Measurements from ENCODE around the gene ZFYVE28.

Gene ZFYVE28

DNA sequence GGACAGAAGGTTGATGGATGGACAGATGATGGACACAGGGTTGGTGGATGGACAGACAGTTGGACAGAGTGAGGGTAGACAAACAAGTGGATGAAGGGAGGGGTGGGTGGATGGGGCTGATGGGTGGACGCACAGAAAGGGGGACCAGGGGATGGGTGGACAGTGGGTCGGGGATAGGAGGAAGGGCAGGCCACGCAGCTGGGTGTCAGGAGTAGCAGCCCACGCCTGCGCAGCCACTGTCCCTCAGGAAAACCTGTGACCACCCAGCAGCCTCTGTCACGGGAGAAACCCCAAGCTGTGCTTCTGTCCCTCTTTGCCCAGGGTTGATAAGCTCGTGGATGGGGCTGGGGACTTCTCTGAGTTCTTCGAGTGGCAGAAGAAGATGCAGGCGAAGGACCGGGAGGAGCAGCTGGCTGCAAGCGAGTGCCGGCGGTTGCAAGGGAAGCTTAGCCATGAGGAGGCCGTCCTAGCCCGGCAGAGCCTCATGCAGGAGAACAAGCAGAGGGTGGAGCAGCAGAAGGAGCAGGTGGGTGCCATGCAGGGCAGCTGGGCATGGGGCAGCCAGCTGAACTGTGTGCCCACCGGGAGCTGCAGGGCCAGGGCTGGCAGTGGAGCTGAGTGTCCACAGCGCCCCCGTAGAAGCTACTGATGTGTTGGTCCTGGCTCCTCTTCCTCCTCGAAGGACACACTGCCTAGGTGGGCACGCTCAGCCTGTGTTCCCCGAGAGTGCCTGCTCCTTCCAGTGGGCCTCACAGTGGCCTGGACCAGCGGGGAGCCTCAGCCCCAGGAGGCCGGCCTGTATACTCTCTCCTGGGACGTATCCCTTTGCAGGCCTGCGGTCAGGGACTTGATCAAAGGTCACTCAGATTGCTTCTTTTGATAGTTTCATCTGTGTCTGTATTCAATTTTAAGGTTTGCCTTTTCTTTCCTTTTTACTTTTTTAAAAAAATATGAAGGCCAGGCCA is 33.7 kb upstream of the ZFYVE28 start:
- Histone ChIP-seq H3K9me3 (ENCODE audit: control insufficient read depth, low read length) (no peaks in the 10 kb centered on the region), H3K9ac (ENCODE audit: low read length) (no peak overlapping the region), H3K4me1 (ENCODE audit: control insufficient read depth, insufficient read depth, low read length) (no peaks in the 10 kb centered on the region), H3K4me3 (ENCODE audit: low read length) (no peak overlapping the region), H3K27me3 (ENCODE audit: control insufficient read depth, insufficient read depth, low read length) (no peaks in the 10 kb centered on the region), H3K36me3 (ENCODE audit: control insufficient read depth, insufficient read depth, low read length) (no peaks in the 10 kb centered on the region)

DNA sequence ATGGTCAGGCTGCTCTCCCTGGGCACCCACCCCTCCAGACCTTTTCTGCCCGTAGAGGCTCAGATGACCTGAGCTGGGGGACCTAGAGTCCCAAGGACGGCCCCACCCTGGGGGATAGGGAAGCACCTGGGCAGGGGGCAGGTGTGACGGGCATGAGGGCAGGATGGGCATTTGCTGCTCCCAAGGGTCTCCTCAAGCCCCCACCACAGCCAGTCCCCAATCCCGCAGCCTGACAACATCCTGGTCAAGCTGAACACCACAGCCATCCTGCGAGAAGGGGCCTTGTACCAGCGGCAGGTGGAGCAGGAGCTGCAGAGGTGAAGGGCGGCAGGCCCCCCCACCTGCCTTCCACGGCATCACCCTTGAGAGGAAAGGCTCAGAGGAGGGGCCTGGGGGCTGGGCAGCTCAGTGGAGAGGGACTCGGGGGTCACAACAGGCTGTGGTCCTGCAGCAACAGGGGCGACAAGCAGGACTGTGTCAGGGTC is 32.6 kb upstream of the ZFYVE28 start:
- Histone ChIP-seq H3K9ac (ENCODE audit: low read length) (no peak overlapping the region), H3K27me3 (ENCODE audit: control insufficient read depth, insufficient read depth, low read length) (no peaks in the 10 kb centered on the region), H3K36me3 (ENCODE audit: control insufficient read depth, insufficient read depth, low read length) (no peaks in the 10 kb centered on the region), H3K4me3 (ENCODE audit: low read length) (no peak overlapping the region), H3K4me1 (ENCODE audit: control insufficient read depth, insufficient read depth, low read length) (no peaks in the 10 kb centered on the region), H3K9me3 (ENCODE audit: control insufficient read depth, low read length) (no peaks in the 10 kb centered on the region)

GRCh38 chr4:2450394-2451035 is 32.1 kb upstream of the ZFYVE28 start:
- Histone ChIP-seq H3K4me1 (ENCODE audit: control insufficient read depth, insufficient read depth, low read length) (no peaks in the 10 kb centered on the region), H3K9ac (ENCODE audit: low read length) (no peak overlapping the region), H3K4me3 (ENCODE audit: low read length) (no peak overlapping the region), H3K36me3 (ENCODE audit: control insufficient read depth, insufficient read depth, low read length) (no peaks in the 10 kb centered on the region), H3K27me3 (ENCODE audit: control insufficient read depth, insufficient read depth, low read length) (no peaks in the 10 kb centered on the region), H3K9me3 (ENCODE audit: control insufficient read depth, low read length) (no peaks in the 10 kb centered on the region)

GRCh38 chr4:2449511-2450392 is 31.3 kb upstream of the ZFYVE28 start:
- no peaks in the 10 kb centered on the region for H3K27me3 ChIP-seq (ENCODE audit: control insufficient read depth, insufficient read depth, low read length)
- no peak overlapping the region for H3K9ac ChIP-seq (ENCODE audit: low read length)
- no peaks in the 10 kb centered on the region for H3K4me1 ChIP-seq (ENCODE audit: control insufficient read depth, insufficient read depth, low read length)
- H3K9me3 ChIP-seq (ENCODE audit: control insufficient read depth, low read length): no peaks in the 10 kb centered on the region
- H3K4me3 ChIP-seq (ENCODE audit: low read length): no peak overlapping the region
- no peaks in the 10 kb centered on the region for H3K36me3 ChIP-seq (ENCODE audit: control insufficient read depth, insufficient read depth, low read length)

DNA sequence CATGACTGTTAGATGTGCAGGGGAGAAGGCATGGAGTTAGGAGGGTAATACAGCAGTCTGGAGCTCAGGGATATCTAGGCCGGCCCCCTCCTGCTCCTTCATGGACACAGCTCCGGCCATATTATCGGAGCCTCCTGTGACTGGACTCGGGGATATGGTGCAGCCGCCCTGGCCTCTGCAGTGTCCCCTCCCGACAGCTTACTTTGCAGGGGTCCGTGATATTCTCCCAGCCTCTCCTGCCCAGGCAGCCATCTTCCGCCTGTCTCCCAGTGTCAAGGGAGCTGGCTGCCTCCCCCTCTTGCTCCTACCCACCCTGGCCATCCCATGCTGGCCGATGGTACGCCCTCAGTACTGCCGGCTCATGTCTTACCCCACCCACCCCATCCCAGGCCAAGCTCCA is 30.6 kb upstream of the ZFYVE28 start:
- Histone ChIP-seq H3K4me3 (ENCODE audit: low read length) (no peak overlapping the region), H3K9ac (ENCODE audit: low read length) (no peak overlapping the region), H3K4me1 (ENCODE audit: control insufficient read depth, insufficient read depth, low read length) (no peaks in the 10 kb centered on the region), H3K36me3 (ENCODE audit: control insufficient read depth, insufficient read depth, low read length) (no peaks in the 10 kb centered on the region), H3K9me3 (ENCODE audit: control insufficient read depth, low read length) (no peaks in the 10 kb centered on the region), H3K27me3 (ENCODE audit: control insufficient read depth, insufficient read depth, low read length) (no peaks in the 10 kb centered on the region)

DNA sequence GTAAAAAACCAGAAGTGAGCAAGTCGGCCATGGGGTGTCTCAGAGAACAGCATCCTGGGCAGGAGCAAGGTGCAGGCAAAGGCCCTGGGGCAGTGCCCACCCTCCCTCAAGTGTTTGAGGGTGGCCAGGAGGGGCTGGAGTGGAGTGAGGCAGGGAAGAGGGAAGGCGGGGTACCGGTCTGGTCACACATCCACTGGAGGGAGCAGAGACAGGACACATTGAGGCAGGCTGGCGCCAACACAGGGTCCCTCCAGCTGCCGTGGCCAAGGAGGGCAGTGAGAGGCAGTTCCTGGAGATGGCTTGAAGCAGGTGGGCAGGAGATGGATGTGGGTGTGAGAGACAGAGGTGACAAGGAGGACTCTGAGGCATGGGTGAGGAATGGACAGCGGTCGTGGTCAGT is 30.1 kb upstream of the ZFYVE28 start:
- H3K27me3 ChIP-seq (ENCODE audit: control insufficient read depth, insufficient read depth, low read length): no peaks in the 10 kb centered on the region
- no peak overlapping the region for H3K4me3 ChIP-seq (ENCODE audit: low read length)
- H3K36me3 ChIP-seq (ENCODE audit: control insufficient read depth, insufficient read depth, low read length): no peaks in the 10 kb centered on the region
- no peak overlapping the region for H3K9ac ChIP-seq (ENCODE audit: low read length)
- no peaks in the 10 kb centered on the region for H3K9me3 ChIP-seq (ENCODE audit: control insufficient read depth, low read length)
- H3K4me1 ChIP-seq (ENCODE audit: control insufficient read depth, insufficient read depth, low read length): no peaks in the 10 kb centered on the region

DNA sequence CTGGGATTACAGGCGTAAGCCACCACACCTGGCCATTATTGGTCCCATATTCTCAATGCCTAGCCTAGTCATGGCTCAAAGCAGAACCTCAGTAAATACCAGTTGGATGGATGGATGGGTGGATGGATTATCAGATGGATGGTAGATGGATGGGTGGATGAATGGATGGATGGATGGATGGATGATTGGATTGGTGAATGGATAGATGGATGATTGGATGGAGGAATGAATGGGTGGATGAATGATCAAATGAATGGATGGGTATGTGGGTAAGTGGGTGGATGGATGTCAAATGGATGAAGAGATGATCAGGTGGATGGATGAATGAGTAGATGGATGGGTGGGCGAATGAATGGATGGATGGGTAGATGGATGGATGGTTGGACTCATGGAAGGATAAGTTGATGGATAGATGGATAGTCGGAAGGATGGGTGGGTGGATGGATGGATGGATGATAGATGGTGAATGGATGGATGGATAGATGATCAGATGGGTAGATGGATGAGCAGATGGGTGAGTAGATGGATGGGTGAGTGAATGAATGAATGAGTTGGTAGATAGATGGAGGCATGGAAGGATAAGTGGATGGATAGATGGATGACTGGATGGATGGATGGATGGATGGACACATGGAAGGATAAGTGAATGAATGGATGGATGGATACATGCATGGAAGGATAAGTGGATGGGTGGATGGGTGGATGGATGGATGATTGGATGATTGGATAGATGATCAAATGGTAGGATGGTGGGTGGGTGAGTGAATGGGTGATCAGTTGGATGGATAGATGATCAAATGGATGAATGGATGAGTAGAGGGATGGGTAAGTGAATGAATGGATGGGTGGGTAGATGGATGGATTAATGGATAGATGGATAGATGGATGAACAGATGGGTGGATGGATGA is 28.5 kb upstream of the ZFYVE28 start:
- H3K9ac ChIP-seq (ENCODE audit: low read length): no peak overlapping the region
- H3K4me3 ChIP-seq (ENCODE audit: low read length): no peak overlapping the region

GRCh38 chr4:2445571-2445970 is 27.1 kb upstream of the ZFYVE28 start:
- no peak overlapping the region for H3K4me3 ChIP-seq (ENCODE audit: low read length)
- no peaks in the 10 kb centered on the region for H3K9me3 ChIP-seq (ENCODE audit: control insufficient read depth, low read length)
- peaks cover 4% of the 10 kb centered on the region for H3K4me1 ChIP-seq (ENCODE audit: control insufficient read depth, insufficient read depth, low read length)
- H3K36me3 ChIP-seq (ENCODE audit: control insufficient read depth, insufficient read depth, low read length): no peaks in the 10 kb centered on the region
- H3K9ac ChIP-seq (ENCODE audit: low read length): no peak overlapping the region
- no peaks in the 10 kb centered on the region for H3K27me3 ChIP-seq (ENCODE audit: control insufficient read depth, insufficient read depth, low read length)

More for the DNA sequence above, 28.5 kb upstream of the ZFYVE28 start:
- Histone ChIP-seq H3K36me3 (ENCODE audit: control insufficient read depth, insufficient read depth, low read length) (no peaks in the 10 kb centered on the region), H3K9me3 (ENCODE audit: control insufficient read depth, low read length) (no peaks in the 10 kb centered on the region), H3K27me3 (ENCODE audit: control insufficient read depth, insufficient read depth, low read length) (no peaks in the 10 kb centered on the region), H3K4me1 (ENCODE audit: control insufficient read depth, insufficient read depth, low read length) (no peaks in the 10 kb centered on the region)

- Histone ChIP-seq H3K9me3 (ENCODE audit: control insufficient read depth, low read length) (no peaks in the 10 kb centered on the region), H3K4me1 (ENCODE audit: control insufficient read depth, insufficient read depth, low read length) (peaks cover 4% of the 10 kb centered on the region), H3K9ac (ENCODE audit: low read length) (no peak overlapping the region), H3K27me3 (ENCODE audit: control insufficient read depth, insufficient read depth, low read length) (no peaks in the 10 kb centered on the region), H3K36me3 (ENCODE audit: control insufficient read depth, insufficient read depth, low read length) (no peaks in the 10 kb centered on the region), H3K4me3 (ENCODE audit: low read length) (no peak overlapping the region)
Measured at GRCh38 chr4:2445130-2445529, 26.7 kb upstream of the ZFYVE28 start.

DNA sequence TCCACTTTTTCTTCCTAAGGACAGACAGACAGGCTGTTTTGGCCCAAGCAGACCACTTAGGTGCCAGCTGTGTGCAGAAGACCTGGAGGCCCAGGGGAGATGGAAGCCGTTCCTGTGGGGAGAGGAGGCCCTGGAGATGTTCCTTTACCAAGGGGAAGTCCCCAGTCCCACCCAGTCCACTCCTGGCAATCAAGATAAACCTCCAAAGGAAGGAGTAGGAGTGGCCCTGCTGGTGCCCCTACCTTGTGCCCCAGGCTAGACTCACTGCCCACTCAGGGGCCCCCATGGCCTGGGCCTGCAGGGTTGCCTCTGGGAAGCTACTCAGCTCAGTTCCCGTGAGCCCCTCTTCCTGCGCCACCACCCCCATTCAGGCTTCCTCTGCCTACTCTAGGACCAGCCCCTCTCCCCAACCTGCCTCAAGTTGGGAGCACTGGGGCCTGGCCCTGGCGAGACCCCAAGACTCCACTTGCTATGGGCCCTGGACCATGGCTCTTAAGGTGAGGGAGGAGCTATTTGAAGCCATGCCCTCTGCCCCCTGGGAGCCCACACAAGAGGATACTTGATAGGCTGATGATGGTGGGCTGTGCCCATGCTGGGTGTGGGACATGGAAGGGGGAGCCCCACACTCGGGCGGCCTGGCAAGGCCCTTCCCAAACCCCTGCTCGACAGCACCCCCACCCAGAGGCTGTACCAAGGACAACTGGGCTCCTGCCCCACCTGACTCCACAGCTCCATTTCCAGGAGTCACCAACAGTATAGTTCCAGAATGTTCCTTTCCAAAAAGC is 25.7 kb upstream of the ZFYVE28 start:
- Histone ChIP-seq H3K36me3 (ENCODE audit: control insufficient read depth, insufficient read depth, low read length) (no peaks in the 10 kb centered on the region), H3K4me1 (ENCODE audit: control insufficient read depth, insufficient read depth, low read length) (peaks cover 4% of the 10 kb centered on the region), H3K9ac (ENCODE audit: low read length) (no peak overlapping the region), H3K4me3 (ENCODE audit: low read length) (no peak overlapping the region), H3K9me3 (ENCODE audit: control insufficient read depth, low read length) (no peaks in the 10 kb centered on the region), H3K27me3 (ENCODE audit: control insufficient read depth, insufficient read depth, low read length) (peaks cover 2% of the 10 kb centered on the region)

Measured in mucosa of stomach (tissue), 1 donor.